WTC11 (cell line): ENCODE data around the gene SPHK1. TPM values are rescaled to one million over a fixed set of nuclear protein-coding genes. Genes with fewer than 3 reads are reported as not detected.

Experiments used
- ATAC-seq: fragments of 200-7000 bp; cut with Tn5 transposase; 2 replicates; pipeline ENCODE4 v1.10.0; 2021; ENCODE audit warnings: mild to moderate bottlenecking, moderate library complexity
- CTCF ChIA-PET: fragments of 300-600 bp; sonication (Branson Sonifier 250); formaldehyde crosslinking; loops from one replicate; lab custom pipeline; 2021; ENCODE audit warnings: antibody characterized with exemption; lab: Charles Lee
- POLR2A ChIA-PET: fragments of 350-600 bp; sonication (Branson Sonifier 250); formaldehyde crosslinking; loops from one replicate; lab custom pipeline; 2021; ENCODE audit warnings: antibody characterized with exemption; lab: Charles Lee
- DNase-seq: peaks from one replicate; pipeline ENCODE4 v3.0.0; 2021; ENCODE audit warnings: low spot score
- H3K27ac Mint-ChIP-seq: 2 replicates; pipeline ENCODE4 v1.8.0; 2021; ENCODE audit warnings: mixed read lengths
- H3K27me3 Mint-ChIP-seq: 2 replicates; pipeline ENCODE4 v1.8.0; 2021; ENCODE audit warnings: low read depth, mild to moderate bottlenecking, moderate library complexity, mixed read lengths
- H3K36me3 Mint-ChIP-seq: 2 replicates; pipeline ENCODE4 v1.8.0; 2021; ENCODE audit warnings: mixed read lengths
- H3K4me1 Mint-ChIP-seq: 2 replicates; pipeline ENCODE4 v1.8.0; 2022; ENCODE audit warnings: mixed read lengths
- H3K4me3 Mint-ChIP-seq: 2 replicates; pipeline ENCODE4 v1.8.0; 2021; ENCODE audit warnings: mild to moderate bottlenecking, moderate library complexity, mixed read lengths
- H3K9me3 Mint-ChIP-seq: 2 replicates; pipeline ENCODE4 v1.8.0; 2021; ENCODE audit warnings: mixed read lengths
- AR ChIP-seq: fragments of 250-450 bp; sonication (Bioruptor Pico); IDR thresholded peaks from 2 replicates; pipeline ENCODE4 v1.9.0; 2021; ENCODE audit warnings: mild to moderate bottlenecking
- ATF1 ChIP-seq: sonication (generic); formaldehyde crosslinking; IDR thresholded peaks from 2 replicates; pipeline ENCODE4 v1.8.1; 2023; ENCODE audit warnings: mild to moderate bottlenecking, moderate library complexity, missing genetic modification reagents
- CBFB ChIP-seq: sonication (generic); formaldehyde crosslinking; IDR thresholded peaks from 2 replicates; pipeline ENCODE4 v1.8.1; 2022; ENCODE audit warnings: mild to moderate bottlenecking, low read depth, missing genetic modification reagents
- ESRRA ChIP-seq: sonication (generic); formaldehyde crosslinking; IDR thresholded peaks from 2 replicates; pipeline ENCODE4 v1.8.1; 2022; ENCODE audit warnings: mild to moderate bottlenecking, missing genetic modification reagents, borderline replicate concordance
- FOXJ3 ChIP-seq: sonication (generic); formaldehyde crosslinking; IDR thresholded peaks from 2 replicates; pipeline ENCODE4 v1.9.0; 2021; ENCODE audit warnings: missing genetic modification reagents, mild to moderate bottlenecking, borderline replicate concordance
- FOXK1 ChIP-seq: sonication (generic); formaldehyde crosslinking; IDR thresholded peaks from 2 replicates; pipeline ENCODE4 v1.8.0; 2022; ENCODE audit warnings: mild to moderate bottlenecking, moderate library complexity, missing genetic modification reagents
- FOXP4 ChIP-seq: sonication (generic); formaldehyde crosslinking; IDR thresholded peaks from 2 replicates; pipeline ENCODE4 v1.8.0; 2022; ENCODE audit warnings: mild to moderate bottlenecking, missing genetic modification reagents
- HMGXB4 ChIP-seq: sonication (generic); formaldehyde crosslinking; IDR thresholded peaks from 2 replicates; pipeline ENCODE4 v1.8.1; 2023; ENCODE audit warnings: mild to moderate bottlenecking, moderate library complexity, missing genetic modification reagents
- KAT7 ChIP-seq: sonication (generic); formaldehyde crosslinking; IDR thresholded peaks from 2 replicates; pipeline ENCODE4 v1.8.1; 2023; ENCODE audit warnings: missing genetic modification reagents, mild to moderate bottlenecking, borderline replicate concordance
- MAX ChIP-seq: sonication (generic); formaldehyde crosslinking; IDR thresholded peaks from 2 replicates; pipeline ENCODE4 v1.8.0; 2022; ENCODE audit warnings: mild to moderate bottlenecking, missing genetic modification reagents
- MYBL2 ChIP-seq: sonication (generic); formaldehyde crosslinking; IDR thresholded peaks from 2 replicates; pipeline ENCODE4 v1.8.1; 2023; ENCODE audit warnings: mild to moderate bottlenecking, moderate library complexity, missing genetic modification reagents
- SP1 ChIP-seq: sonication (generic); formaldehyde crosslinking; conservative IDR thresholded peaks from 2 replicates; pipeline ENCODE4 v1.8.1; 2022; ENCODE audit warnings: missing genetic modification reagents
- TEAD1 ChIP-seq: sonication (generic); formaldehyde crosslinking; IDR thresholded peaks from 2 replicates; pipeline ENCODE4 v1.8.0; 2022; ENCODE audit warnings: mild to moderate bottlenecking, missing genetic modification reagents
- ZNF425 ChIP-seq: fragments of 250-450 bp; sonication (Bioruptor Pico); conservative IDR thresholded peaks from 2 replicates; pipeline ENCODE4 v1.9.0; 2021; ENCODE audit warnings: mild to moderate bottlenecking
- total RNA-seq: library from RNA; stranded (reverse); gene quantifications from 3 replicates; pipeline ENCODE4 v1.2.3, GENCODE V29; 2021

The SPHK1 gene
- total RNA-seq, 1 experiment from 2014 or later = 2.5 TPM

GRCh38 chr17:76353599-76354316, 30.7 kb upstream of the SPHK1 start, which contains the start of gene PRPSAP1 (continued):
- TF ChIP-seq FOXJ3 (CRISPR knock-in tag) (no peak), FOXK1 (CRISPR knock-in tag) (peak; percentile 60), MAX (peak; percentile 89), FOXP4 (CRISPR knock-in tag) (peak; percentile 75), TEAD1 (CRISPR knock-in tag) (peak; percentile 91), ATF1 (CRISPR knock-in tag) (0 out of 2 replicates have a peak, but pooled peaks have one; percentile 32), KAT7 (0 out of 2 replicates have a peak, but pooled peaks have one; percentile 49), HMGXB4 (CRISPR knock-in tag) (peak; percentile 64)

GRCh38 chr17:76354317-76354729, 30.1 kb upstream of the SPHK1 start:
- peaks cover 27% of the 10 kb centered on the region for H3K4me1 Mint-ChIP-seq
- ChIA-PET CTCF (interaction anchor here (0.6 to 4.4 kb wide), 15 partner anchors 8 to 354 kb away, joined by 3 to 54 read pairs (median 5); partner anchors contain the start of genes CDK3 and SPHK1), POLR2A (interaction anchor here (0.8 to 2.1 kb wide), 5 partner anchors 11 to 86 kb away, joined by 3 to 10 read pairs (median 4); partner anchors contain the start of gene SPHK1)
- DNase-seq (no peak), ATAC-seq (no peak)
- peaks cover 4% of the 10 kb centered on the region; the same call in 1 of the 2 replicates for H3K36me3 Mint-ChIP-seq
- H3K27ac Mint-ChIP-seq = peak overlapping the region; percentile 100
- no peaks in the 10 kb centered on the region for H3K9me3 Mint-ChIP-seq
- H3K27me3 Mint-ChIP-seq = no peaks in the 10 kb centered on the region
- TF ChIP-seq AR (CRISPR knock-in tag) (no peak), CBFB (CRISPR knock-in tag) (no peak), MAX (no peak; the same call in 1 of the 2 replicates), ZNF425 (no peak), ESRRA (no peak), MYBL2 (no peak), FOXK1 (CRISPR knock-in tag) (no peak), SP1 (CRISPR knock-in tag) (no peak)
- peak overlapping the region; percentile 95 for H3K4me3 Mint-ChIP-seq
